Right cardiac atrium (tissue), 5 donors: ENCODE data around the gene TIMM8A. TPM values are rescaled to one million over a fixed set of nuclear protein-coding genes. Genes with fewer than 3 reads are reported as not detected.

ENCODE experiments used
- ATAC-seq, 2 donors: fragments of 200-7000 bp; cut with Tn5 transposase; one replicate each; pipeline versions ENCODE4 v1.8.0 to v1.9.1; 2020; ENCODE audit warnings: moderate library complexity in 2 of 2, mild to moderate bottlenecking in 1 of 2
- DNase-seq, 3 donors: peaks; one replicate each; pipeline ENCODE4 v3.0.0-alpha.2; 2020
- H3K27ac ChIP-seq: one replicate; pipeline ENCODE4 v1.5.1; 2013; ENCODE audit warnings: mild to moderate bottlenecking, low read length, control low read depth, moderate library complexity
- H3K27me3 ChIP-seq: one replicate; pipeline ENCODE4 v1.6.1; 2013; ENCODE audit not compliant: control insufficient read depth, insufficient read depth
- H3K4me1 ChIP-seq: one replicate; pipeline ENCODE4 v1.6.1; 2013; ENCODE audit warnings: low read length; ENCODE audit not compliant: control insufficient read depth, insufficient read depth
- H3K4me3 ChIP-seq: one replicate; pipeline ENCODE4 v1.5.1; 2013; ENCODE audit warnings: low read length, control low read depth
- H3K9me3 ChIP-seq: one replicate; pipeline ENCODE4 v1.6.1; 2013; ENCODE audit warnings: low read length; ENCODE audit not compliant: control insufficient read depth
- WGBS: extraction: QIAGEN DNeasy Blood & Tissue Kit; methylation state at CpG from one replicate; pipeline ENCODE4 v1.1.7; 2013; 5-methylcytosine and 5-hydroxymethylcytosine counted together
- intact Hi-C, 4 donors: fragments of 100-400 bp; cut with DNase I; formaldehyde crosslinking; loops; one replicate each; pipeline versions ENCODE4 v1.11.0 to v1.14.0; 2022 to 2023
- polyA plus RNA-seq: library from polyadenylated mRNA; stranded (reverse); fragments of 200-250 nt; gene quantifications from one replicate; pipeline ENCODE4 v1.2.3, GENCODE V29; 2013
- total RNA-seq, 4 donors: library from RNA; stranded (reverse); fragmentation: NEBNext Ultra II Directional; extraction: Animal tissue kit (Norgen Biotek cat#: 25700); gene quantifications; one replicate each; pipeline ENCODE4 v1.2.1, GENCODE V29; 2021
- donor health status: healthy with polysubstance abuse.
- donor health status: DM: no; HTN: yes; CAD: no.
- donor health status: DM: no; HTN: no; CAD: no.
- donor health status: DM: no; HTN: yes; CAD: no; lungs with severe emphysema.
- donor health status: DM: yes; HTN: yes; CAD: no.

Gene TIMM8A
- total and polyA plus RNA-seq, 5 donors = 12.9 to 20.3 (median 18.6) TPM

- ATAC-seq = peak in 1 of 2 donors; percentile 32
Measured at GRCh38 chrX:101385795-101386541, 37.4 kb upstream of the TIMM8A start, which contains the start of gene BTK. Gene BTK, minus strand, starts transcription at chrX:101386191. Its CDS starts 10,907 bp downstream, at chrX:101375284.

GRCh38 chrX:101385026-101385684, 36.6 kb upstream of the TIMM8A start:
- H3K4me3 ChIP-seq = no peak overlapping the region
- WGBS = 72% methylated on average over 7 of the region's 7 CpGs
- no peak for ATAC-seq

More at GRCh38 chrX:101385795-101386541, 37.4 kb upstream of the TIMM8A start, which contains the start of gene BTK:
- WGBS = 59% methylated on average over 9 of the region's 9 CpGs
- no peak within 1 kb of the TSS for H3K4me3 ChIP-seq
- intact Hi-C loops = no loop called here
- no peaks in the 10 kb centered on the region for H3K4me1 ChIP-seq
- H3K27ac ChIP-seq = no peak within 1 kb of the TSS
- DNase-seq = peak in 1 of 3 donors; percentile 46
- H3K9me3 ChIP-seq = no peaks in the 10 kb centered on the region
- H3K27me3 ChIP-seq = no peaks in the 10 kb centered on the region

GRCh38 chrX:101383679-101384205, 35.2 kb upstream of the TIMM8A start:
- intact Hi-C loops = no loop called here
- no peak overlapping the region for H3K4me3 ChIP-seq
- no peaks in the 10 kb centered on the region for H3K4me1 ChIP-seq
- H3K27me3 ChIP-seq = no peaks in the 10 kb centered on the region
- ATAC-seq (no peak), DNase-seq (no peak)
- H3K27ac ChIP-seq = no peak overlapping the region
- H3K9me3 ChIP-seq = no peaks in the 10 kb centered on the region
- WGBS = 67% methylated on average over 4 of the region's 4 CpGs

More at GRCh38 chrX:101385026-101385684, 36.6 kb upstream of the TIMM8A start:
- no peak for DNase-seq
- no peaks in the 10 kb centered on the region for H3K9me3 ChIP-seq
- no peaks in the 10 kb centered on the region for H3K27me3 ChIP-seq
- no peak overlapping the region for H3K27ac ChIP-seq
- intact Hi-C loops = no loop called here
- no peaks in the 10 kb centered on the region for H3K4me1 ChIP-seq

GRCh38 chrX:101377547-101377946, 29.0 kb upstream of the TIMM8A start:
- ATAC-seq (no peak), DNase-seq (no peak)
- intact Hi-C loops = no loop called here
- Histone ChIP-seq H3K4me3 (no peak overlapping the region), H3K4me1 (no peaks in the 10 kb centered on the region), H3K9me3 (no peaks in the 10 kb centered on the region), H3K27me3 (no peaks in the 10 kb centered on the region), H3K27ac (no peak overlapping the region)
- WGBS = 82% methylated on average over 1 of the region's 1 CpG

- no peak for DNase-seq
- intact Hi-C loops = no loop called here
- WGBS = 61% methylated on average over 3 of the region's 3 CpGs
- H3K4me1 ChIP-seq = no peaks in the 10 kb centered on the region
- H3K27ac ChIP-seq = no peak overlapping the region
- H3K27me3 ChIP-seq = no peaks in the 10 kb centered on the region
- no peaks in the 10 kb centered on the region for H3K9me3 ChIP-seq
- ATAC-seq = no peak
- H3K4me3 ChIP-seq = no peak overlapping the region
Measured at GRCh38 chrX:101370888-101371504, 22.5 kb upstream of the TIMM8A start.

- Histone ChIP-seq H3K27me3 (no peaks in the 10 kb centered on the region), H3K4me1 (no peaks in the 10 kb centered on the region), H3K9me3 (no peaks in the 10 kb centered on the region), H3K27ac (no peak overlapping the region), H3K4me3 (no peak overlapping the region)
- ATAC-seq = no peak
- no peak for DNase-seq
- intact Hi-C loops = no loop called here
- 66% methylated on average over 6 of the region's 6 CpGs for WGBS
Measured at GRCh38 chrX:101369687-101370086, 21.1 kb upstream of the TIMM8A start.

- no peaks in the 10 kb centered on the region for H3K27me3 ChIP-seq
- no peak overlapping the region for H3K4me3 ChIP-seq
- no peak for DNase-seq
- no peaks in the 10 kb centered on the region for H3K9me3 ChIP-seq
- H3K27ac ChIP-seq = no peak overlapping the region
- intact Hi-C loops = no loop called here
- no peaks in the 10 kb centered on the region for H3K4me1 ChIP-seq
- no peak for ATAC-seq
Measured at GRCh38 chrX:101368800-101369199, 20.3 kb upstream of the TIMM8A start.

GRCh38 chrX:101365301-101365795, 16.8 kb upstream of the TIMM8A start:
- ATAC-seq = no peak
- Histone ChIP-seq H3K4me1 (no peaks in the 10 kb centered on the region), H3K27me3 (no peaks in the 10 kb centered on the region), H3K27ac (no peak overlapping the region), H3K4me3 (no peak overlapping the region), H3K9me3 (no peaks in the 10 kb centered on the region)
- 90% methylated on average over 1 of the region's 1 CpG for WGBS
- intact Hi-C loops = no loop called here
- DNase-seq = no peak

GRCh38 chrX:101362757-101363156, 14.2 kb upstream of the TIMM8A start:
- H3K27me3 ChIP-seq = no peaks in the 10 kb centered on the region
- no peaks in the 10 kb centered on the region for H3K4me1 ChIP-seq
- no peaks in the 10 kb centered on the region for H3K9me3 ChIP-seq
- DNase-seq (no peak), ATAC-seq (no peak)
- no peak overlapping the region for H3K27ac ChIP-seq
- H3K4me3 ChIP-seq = no peak overlapping the region
- intact Hi-C loops = no loop called here

GRCh38 chrX:101362116-101362515, 13.6 kb upstream of the TIMM8A start:
- Histone ChIP-seq H3K9me3 (no peaks in the 10 kb centered on the region), H3K4me3 (no peak overlapping the region), H3K27ac (no peak overlapping the region), H3K27me3 (no peaks in the 10 kb centered on the region), H3K4me1 (no peaks in the 10 kb centered on the region)
- DNase-seq = no peak
- intact Hi-C loops = no loop called here
- ATAC-seq = no peak
- 80% methylated on average over 3 of the region's 3 CpGs for WGBS

- DNase-seq (no peak), ATAC-seq (peak in 1 of 2 donors; percentile 53)
- Histone ChIP-seq H3K4me3 (no peak overlapping the region), H3K4me1 (no peaks in the 10 kb centered on the region), H3K27ac (no peak overlapping the region), H3K27me3 (no peaks in the 10 kb centered on the region), H3K9me3 (no peaks in the 10 kb centered on the region)
- intact Hi-C loops = no loop called here
- 34% methylated on average over 7 of the region's 7 CpGs for WGBS
Measured at GRCh38 chrX:101360390-101360789, 11.8 kb upstream of the TIMM8A start.
